Frontal cortex (tissue), 4 donors: ENCODE measurements around the gene GOLT1A. TPM values are rescaled to one million over a fixed set of nuclear protein-coding genes. Genes with fewer than 3 reads are reported as not detected.

Experiments used
- DNase-seq, 2 donors: peaks; one replicate each; pipeline ENCODE4 v3.0.0; 2012; ENCODE audit warnings: low spot score in 2 of 2
- FAIRE-seq: peaks from 2 replicates; lab custom pipeline; 2012; peaks lifted over from hg19 to GRCh38; lab: Jason Lieb, UNC
- total RNA-seq: library from RNA; depleted of rRNA; stranded (reverse); fragments of >200 nt; gene quantifications from one replicate; pipeline ENCODE4 v1.2.3, GENCODE V29; 2014
- donor health status: control.
- donor health status: control.
- donor health status: control.

GOLT1A gene
- total RNA-seq, 1 donor from 2014 or later: 0.41 TPM

GRCh38 chr1:204170494-204171155 lies 43.2 kb downstream of the GOLT1A start:
- DNase-seq (no peak), FAIRE-seq (no peak)

GRCh38 chr1:204169858-204170257 lies 43.9 kb downstream of the GOLT1A start:
- DNase-seq: no peak
- no peak for FAIRE-seq

- FAIRE-seq: no peak
Measured at GRCh38 chr1:204167730-204168129, 46.1 kb downstream of the GOLT1A start.

GRCh38 chr1:204166219-204166618 lies 47.6 kb downstream of the GOLT1A start, which contains the start of gene REN:
TSS of gene REN (minus strand) at chr1:204166337. CDS start at chr1:204166293, 44 bp downstream.
- no peak for FAIRE-seq

More at GRCh38 chr1:204167730-204168129, 46.1 kb downstream of the GOLT1A start:
- DNase-seq: no peak

GRCh38 chr1:204162494-204163074 lies 51.2 kb downstream of the GOLT1A start:
- FAIRE-seq: no peak
- peak; percentile 58 to 81 for DNase-seq

More at GRCh38 chr1:204166219-204166618, 47.6 kb downstream of the GOLT1A start, which contains the start of gene REN:
- DNase-seq: no peak

- FAIRE-seq (no peak), DNase-seq (no peak)
Measured at GRCh38 chr1:204161609-204162493, 51.9 kb downstream of the GOLT1A start.

- DNase-seq (no peak), FAIRE-seq (no peak)
Measured at GRCh38 chr1:204157962-204158361, 55.8 kb downstream of the GOLT1A start.

GRCh38 chr1:204155881-204156280 lies 57.9 kb downstream of the GOLT1A start:
- FAIRE-seq: no peak
- no peak for DNase-seq

- FAIRE-seq (no peak), DNase-seq (no peak)
Measured at GRCh38 chr1:204154568-204155255, 59.1 kb downstream of the GOLT1A start.

- FAIRE-seq: no peak
- DNase-seq: no peak
Measured at GRCh38 chr1:204153667-204154066, 60.1 kb downstream of the GOLT1A start.

- DNase-seq (no peak), FAIRE-seq (no peak)
Measured at GRCh38 chr1:204152310-204153044, 61.3 kb downstream of the GOLT1A start.

GRCh38 chr1:204151552-204152309 lies 62.1 kb downstream of the GOLT1A start, which contains the start of gene ETNK2:
TSS of gene ETNK2 (minus strand) at chr1:204152044. CDS start at chr1:204151852, 192 bp downstream.
- FAIRE-seq: no peak
- peak; percentile 71 to 92 for DNase-seq

GRCh38 chr1:204150702-204151551 lies 62.9 kb downstream of the GOLT1A start:
- no peak for FAIRE-seq
- no peak for DNase-seq

GRCh38 chr1:204149635-204150565 lies 63.9 kb downstream of the GOLT1A start:
- FAIRE-seq: no peak
- DNase-seq: no peak

- FAIRE-seq (no peak), DNase-seq (no peak)
Measured at GRCh38 chr1:204149107-204149506, 64.7 kb downstream of the GOLT1A start.
